Measurements from ENCODE around the gene ADGRE1. TPM values are rescaled to one million over a fixed set of nuclear protein-coding genes. Genes with fewer than 3 reads are reported as not detected.

ADGRE1 gene
- total and polyA plus RNA-seq, 2 experiments from 2014 or later, result not detected

DNA sequence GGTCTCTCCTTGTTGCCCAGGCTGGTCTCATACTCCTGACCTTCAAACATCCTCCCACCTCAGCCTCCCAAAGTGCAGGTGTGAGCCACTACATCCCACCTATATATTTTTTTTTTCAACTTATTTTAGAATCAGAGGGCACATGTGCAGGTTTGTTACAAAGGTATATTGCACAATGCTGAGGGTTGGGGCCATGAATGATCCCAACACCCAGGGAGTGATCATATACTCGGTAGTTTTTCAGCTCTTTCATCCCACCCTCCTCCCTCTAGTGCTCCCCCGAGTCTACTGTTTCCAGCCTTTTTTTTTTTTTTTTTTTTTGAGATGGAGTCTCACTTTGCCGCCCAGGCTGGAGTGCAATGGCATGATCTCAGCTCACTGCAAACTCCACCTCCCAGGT lies 38.4 kb upstream of the ADGRE1 start:
- Histone ChIP-seq H3K36me3 (ENCODE audit: low read depth) (no peaks in the 10 kb centered on the region), H3K9ac (no peak overlapping the region), H2AFZ (no peak overlapping the region), H4K20me1 (ENCODE audit: insufficient read depth) (no peaks in the 10 kb centered on the region), H3K27ac (no peak overlapping the region), H3K4me1 (ENCODE audit: insufficient read depth) (no peaks in the 10 kb centered on the region), H3K79me2 (ENCODE audit: insufficient read depth) (no peaks in the 10 kb centered on the region), H3F3A (ENCODE audit: insufficient read depth) (no peaks in the 10 kb centered on the region), H3K9me3 (ENCODE audit: low read depth) (no peaks in the 10 kb centered on the region), H3K27me3 (replicated peaks; ENCODE audit: insufficient read depth) (no peaks in the 10 kb centered on the region), H3K4me3 (no peak overlapping the region), H3K4me2 (ENCODE audit: unreplicated experiment) (no peak overlapping the region), H3K9me2 (ENCODE audit: insufficient read depth) (no peaks in the 10 kb centered on the region)
- no peak for DNase-seq
- in situ Hi-C loops (cut with MboI), result no loop called here
- 45 to 51% methylated on average over 3 of the region's 3 CpGs for WGBS, 2 experiments (ENCODE audit: low coverage in 1 of 2, low lambda C conversion rate in 2 of 2, missing lambda C conversion rate in 2 of 2)
- TF ChIP-seq EZH2phosphoT487 (IDR thresholded peaks at IDR 0.05; ENCODE audit: insufficient read depth, low read depth), result no peak
- TF ChIP-seq EZH2 (IDR thresholded peaks at IDR 0.05; ENCODE audit: insufficient read depth, poor library complexity, severe bottlenecking), result no peak

GRCh38 chr19:6849876-6850275 lies 37.5 kb upstream of the ADGRE1 start:
- 50 to 77% methylated on average over 2 of the region's 2 CpGs for WGBS, 2 experiments (ENCODE audit: low coverage in 1 of 2, low lambda C conversion rate in 2 of 2, missing lambda C conversion rate in 2 of 2)
- Histone ChIP-seq H3K4me2 (ENCODE audit: unreplicated experiment) (no peak overlapping the region), H3K9ac (no peak overlapping the region), H2AFZ (no peak overlapping the region), H3K4me3 (no peak overlapping the region), H3K9me2 (ENCODE audit: insufficient read depth) (no peaks in the 10 kb centered on the region), H3K36me3 (ENCODE audit: low read depth) (no peaks in the 10 kb centered on the region), H3K4me1 (ENCODE audit: insufficient read depth) (no peaks in the 10 kb centered on the region), H3K9me3 (ENCODE audit: low read depth) (no peaks in the 10 kb centered on the region), H3F3A (ENCODE audit: insufficient read depth) (no peaks in the 10 kb centered on the region), H3K27ac (no peak overlapping the region), H3K27me3 (replicated peaks; ENCODE audit: insufficient read depth) (no peaks in the 10 kb centered on the region), H4K20me1 (ENCODE audit: insufficient read depth) (no peaks in the 10 kb centered on the region), H3K79me2 (ENCODE audit: insufficient read depth) (no peaks in the 10 kb centered on the region)
- in situ Hi-C loops (cut with MboI), result no loop called here
- DNase-seq, result no peak
- TF ChIP-seq EZH2phosphoT487 (IDR thresholded peaks at IDR 0.05; ENCODE audit: insufficient read depth, low read depth), result no peak

DNA sequence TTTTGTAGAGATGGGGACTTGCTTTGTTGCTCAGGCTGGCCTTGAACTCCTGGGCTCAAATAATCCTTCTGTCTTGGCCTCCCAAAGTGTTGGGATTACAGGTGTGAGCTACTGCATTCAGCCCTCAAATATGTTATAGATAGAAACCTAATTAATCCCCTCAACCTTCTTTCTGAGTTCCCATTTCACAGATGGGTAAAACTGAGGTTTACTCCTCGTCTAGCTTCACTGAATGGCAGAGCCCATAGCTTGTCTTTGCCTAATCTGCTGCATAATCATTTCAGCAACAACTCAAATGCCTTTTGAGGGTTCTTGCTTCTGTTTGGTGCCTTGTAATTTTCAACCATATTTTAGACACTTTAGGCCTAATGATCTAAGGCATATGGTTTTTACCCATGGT lies 36.0 kb upstream of the ADGRE1 start:
- no peak overlapping the region for H2AFZ ChIP-seq
- no peaks in the 10 kb centered on the region for H4K20me1 ChIP-seq (ENCODE audit: insufficient read depth)
- H3K9me2 ChIP-seq (ENCODE audit: insufficient read depth), result no peaks in the 10 kb centered on the region
- H3K27ac ChIP-seq, result no peak overlapping the region
- no peak overlapping the region for H3K9ac ChIP-seq
- TF ChIP-seq EZH2 (IDR thresholded peaks at IDR 0.05; ENCODE audit: insufficient read depth, poor library complexity, severe bottlenecking) (no peak), EZH2phosphoT487 (IDR thresholded peaks at IDR 0.05; ENCODE audit: insufficient read depth, low read depth) (no peak)
- no peaks in the 10 kb centered on the region for H3F3A ChIP-seq (ENCODE audit: insufficient read depth)
- H3K4me2 ChIP-seq (ENCODE audit: unreplicated experiment), result no peak overlapping the region
- 0% methylated on average over 1 of the region's 1 CpG for WGBS, 2 experiments (ENCODE audit: low coverage in 1 of 2, low lambda C conversion rate in 2 of 2, missing lambda C conversion rate in 2 of 2)
- DNase-seq, result no peak
- no peaks in the 10 kb centered on the region for H3K36me3 ChIP-seq (ENCODE audit: low read depth)
- no peaks in the 10 kb centered on the region for H3K9me3 ChIP-seq (ENCODE audit: low read depth)
- no peaks in the 10 kb centered on the region for H3K4me1 ChIP-seq (ENCODE audit: insufficient read depth)
- no peaks in the 10 kb centered on the region for H3K79me2 ChIP-seq (ENCODE audit: insufficient read depth)
- no peaks in the 10 kb centered on the region for H3K27me3 ChIP-seq (replicated peaks; ENCODE audit: insufficient read depth)
- H3K4me3 ChIP-seq, result no peak overlapping the region
- in situ Hi-C loops (cut with MboI), result no loop called here

- no peak overlapping the region for H3K9ac ChIP-seq
- no peak for TF ChIP-seq EZH2phosphoT487 (IDR thresholded peaks at IDR 0.05; ENCODE audit: insufficient read depth, low read depth)
- no peaks in the 10 kb centered on the region for H3F3A ChIP-seq (ENCODE audit: insufficient read depth)
- no peak overlapping the region for H3K27ac ChIP-seq
- no peaks in the 10 kb centered on the region for H4K20me1 ChIP-seq (ENCODE audit: insufficient read depth)
- H3K4me3 ChIP-seq, result no peak overlapping the region
- no peaks in the 10 kb centered on the region for H3K36me3 ChIP-seq (ENCODE audit: low read depth)
- no peak for DNase-seq
- no peaks in the 10 kb centered on the region for H3K4me1 ChIP-seq (ENCODE audit: insufficient read depth)
- H3K4me2 ChIP-seq (ENCODE audit: unreplicated experiment), result no peak overlapping the region
- no peaks in the 10 kb centered on the region for H3K9me2 ChIP-seq (ENCODE audit: insufficient read depth)
- H3K79me2 ChIP-seq (ENCODE audit: insufficient read depth), result no peaks in the 10 kb centered on the region
- H3K9me3 ChIP-seq (ENCODE audit: low read depth), result no peaks in the 10 kb centered on the region
- H3K27me3 ChIP-seq (replicated peaks; ENCODE audit: insufficient read depth), result no peaks in the 10 kb centered on the region
- H2AFZ ChIP-seq, result no peak overlapping the region
- WGBS, 2 experiments (ENCODE audit: low coverage in 1 of 2, low lambda C conversion rate in 2 of 2, missing lambda C conversion rate in 2 of 2), result 56 to 71% methylated on average over 1 of the region's 1 CpG
- in situ Hi-C loops (cut with MboI), result no loop called here
These were observed 35.4 kb upstream of the ADGRE1 start for GRCh38 chr19:6852001-6852400.

GRCh38 chr19:6853868-6854267 lies 33.5 kb upstream of the ADGRE1 start:
- H3K27me3 ChIP-seq (replicated peaks; ENCODE audit: insufficient read depth), result no peaks in the 10 kb centered on the region
- no peaks in the 10 kb centered on the region for H4K20me1 ChIP-seq (ENCODE audit: insufficient read depth)
- no peaks in the 10 kb centered on the region for H3K36me3 ChIP-seq (ENCODE audit: low read depth)
- H3F3A ChIP-seq (ENCODE audit: insufficient read depth), result no peaks in the 10 kb centered on the region
- in situ Hi-C loops (cut with MboI), result no loop called here
- H3K9ac ChIP-seq, result no peak overlapping the region
- no peaks in the 10 kb centered on the region for H3K79me2 ChIP-seq (ENCODE audit: insufficient read depth)
- H3K4me3 ChIP-seq, result no peak overlapping the region
- DNase-seq, result no peak
- no peak overlapping the region for H3K27ac ChIP-seq
- H2AFZ ChIP-seq, result no peak overlapping the region
- no peak overlapping the region for H3K4me2 ChIP-seq (ENCODE audit: unreplicated experiment)
- no peaks in the 10 kb centered on the region for H3K4me1 ChIP-seq (ENCODE audit: insufficient read depth)
- no peak for TF ChIP-seq EZH2 (IDR thresholded peaks at IDR 0.05; ENCODE audit: insufficient read depth, poor library complexity, severe bottlenecking)
- TF ChIP-seq EZH2phosphoT487 (IDR thresholded peaks at IDR 0.05; ENCODE audit: insufficient read depth, low read depth), result no peak
- H3K9me3 ChIP-seq (ENCODE audit: low read depth), result no peaks in the 10 kb centered on the region
- no peaks in the 10 kb centered on the region for H3K9me2 ChIP-seq (ENCODE audit: insufficient read depth)
- 68% methylated on average over 10 to 11 of the region's 11 CpGs for WGBS, 2 experiments (ENCODE audit: low coverage in 1 of 2, low lambda C conversion rate in 2 of 2, missing lambda C conversion rate in 2 of 2)

All from GM23248 (cell line).